NCI-H2171 (cell line): Measurements from ENCODE around the gene KRT13.

Experiments
- DNase-seq: peaks from one replicate; lab custom pipeline; 2025; lab: John Stamatoyannopoulos, UW

Gene KRT13

GRCh38 chr17:41467561-41467960, 37.9 kb downstream of the KRT13 start:
- no peak for DNase-seq

GRCh38 chr17:41466988-41467387, 38.4 kb downstream of the KRT13 start, which contains the start of gene KRT32:
TSS of gene KRT32 (minus strand) at chr17:41467386. CDS start at chr17:41467325, 61 bp downstream.
- DNase-seq, result no peak

GRCh38 chr17:41464682-41465081, 40.7 kb downstream of the KRT13 start:
- DNase-seq, result no peak

GRCh38 chr17:41464173-41464572, 41.2 kb downstream of the KRT13 start:
- DNase-seq, result no peak

GRCh38 chr17:41463746-41464145, 41.7 kb downstream of the KRT13 start:
- no peak for DNase-seq

- DNase-seq, result no peak
These were observed 42.7 kb downstream of the KRT13 start for GRCh38 chr17:41462705-41463104.

GRCh38 chr17:41457676-41458075, 47.7 kb downstream of the KRT13 start:
- DNase-seq, result no peak

- DNase-seq, result no peak
These were observed 49.2 kb downstream of the KRT13 start for GRCh38 chr17:41456204-41456603.

GRCh38 chr17:41455236-41455635, 50.2 kb downstream of the KRT13 start:
- DNase-seq, result no peak

- no peak for DNase-seq
These were observed 52.3 kb downstream of the KRT13 start for GRCh38 chr17:41453066-41453465.

GRCh38 chr17:41452281-41452680, 53.1 kb downstream of the KRT13 start:
- DNase-seq, result no peak

GRCh38 chr17:41451154-41451728, 54.2 kb downstream of the KRT13 start:
- no peak for DNase-seq
